ENCODE data around the gene DHRS9.

GRCh38 chr2:169023161-169023560 is 46.2 kb upstream of the DHRS9 start:
- TF ChIP-seq CTCF (IDR thresholded peaks at IDR 0.05) = no peak
- TF ChIP-seq EP300 (IDR thresholded peaks at IDR 0.05) = no peak
- TF ChIP-seq POLR2A (IDR thresholded peaks at IDR 0.05) = no peak
- no peak for TF ChIP-seq POLR2AphosphoS5 (IDR thresholded peaks at IDR 0.05)
